ENCODE results near the gene ZNF385D.
"Not testable (repeated sequence)": the region's sequence is repeated elsewhere in the genome, so short reads cannot be mapped to it uniquely, and the experiment has no call there.

ZNF385D gene

DNA sequence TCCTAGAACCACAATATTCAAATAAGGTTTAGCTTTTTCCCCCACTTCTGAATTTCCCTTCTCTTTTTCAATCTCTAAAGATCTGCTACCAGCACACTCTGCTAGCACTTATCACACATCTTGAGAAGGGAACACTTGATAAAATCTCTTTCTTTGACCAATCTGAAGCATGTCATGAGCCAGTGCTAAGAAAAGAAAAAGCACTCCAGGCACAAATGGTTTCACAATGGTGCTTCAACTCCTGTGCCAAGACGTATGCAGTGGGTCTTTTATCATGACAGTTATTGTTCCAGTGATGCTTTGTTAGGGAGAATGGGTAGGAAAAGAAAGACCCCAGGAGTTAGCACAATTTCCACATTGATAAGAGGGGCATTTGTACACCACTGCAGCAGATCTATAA is 248.4 kb downstream of the ZNF385D start:
- TF ChIP-seq CTCF (conservative IDR thresholded peaks at IDR 0.05): no peak
- H3K27ac ChIP-seq: no peak overlapping the region

GRCh38 chr3:21500834-21501233 is 250.2 kb downstream of the ZNF385D start:
- TF ChIP-seq CTCF (conservative IDR thresholded peaks at IDR 0.05): no peak
- H3K27ac ChIP-seq: no peak overlapping the region

DNA sequence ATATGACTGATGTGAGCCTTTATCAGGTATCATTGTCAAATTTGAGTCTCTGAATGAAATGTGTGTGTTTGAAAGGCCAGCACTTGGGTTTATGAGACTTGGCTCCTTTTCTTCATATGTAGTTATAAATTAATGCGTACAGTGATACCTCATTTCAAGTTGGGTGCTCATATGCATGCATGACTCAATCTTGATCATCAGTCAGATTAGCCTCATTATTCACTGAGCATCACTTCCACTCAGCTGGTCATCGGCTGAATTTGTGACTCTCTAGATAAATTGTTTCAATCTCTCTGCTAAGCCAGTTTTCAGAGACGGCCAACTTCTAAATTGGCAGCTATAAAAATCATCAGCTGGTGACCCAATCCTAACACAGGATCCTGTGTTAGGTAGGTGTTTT is 260.3 kb downstream of the ZNF385D start:
- not testable (repeated sequence) for H3K27ac ChIP-seq

GRCh38 chr3:21487520-21487919 is 263.5 kb downstream of the ZNF385D start:
- no peak overlapping the region for H3K27ac ChIP-seq
- TF ChIP-seq CTCF (conservative IDR thresholded peaks at IDR 0.05): no peak

- not testable (repeated sequence) for H3K27ac ChIP-seq
Observed at GRCh38 chr3:21486024-21486935, 264.7 kb downstream of the ZNF385D start.

DNA sequence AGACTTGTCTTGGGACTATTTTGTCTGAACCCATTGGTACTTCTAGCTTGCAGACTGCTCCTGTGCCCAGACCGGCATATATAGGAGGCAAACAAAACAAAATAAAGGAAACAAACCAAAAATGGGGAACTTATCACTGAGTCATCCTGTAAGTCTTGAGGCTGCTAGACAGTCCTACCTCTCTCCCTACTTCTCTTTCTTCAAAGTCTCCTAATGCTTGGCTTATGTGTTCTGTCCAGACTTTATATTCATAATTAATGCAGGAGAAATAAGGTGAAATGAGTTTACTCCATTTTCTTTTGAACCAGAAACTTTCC is 266.2 kb downstream of the ZNF385D start:
- TF ChIP-seq CTCF (conservative IDR thresholded peaks at IDR 0.05): no peak
- no peak overlapping the region for H3K27ac ChIP-seq

GRCh38 chr3:21484057-21484827 is 266.8 kb downstream of the ZNF385D start:
- no peak overlapping the region for H3K27ac ChIP-seq
- TF ChIP-seq CTCF (conservative IDR thresholded peaks at IDR 0.05): peak; percentile 64

DNA sequence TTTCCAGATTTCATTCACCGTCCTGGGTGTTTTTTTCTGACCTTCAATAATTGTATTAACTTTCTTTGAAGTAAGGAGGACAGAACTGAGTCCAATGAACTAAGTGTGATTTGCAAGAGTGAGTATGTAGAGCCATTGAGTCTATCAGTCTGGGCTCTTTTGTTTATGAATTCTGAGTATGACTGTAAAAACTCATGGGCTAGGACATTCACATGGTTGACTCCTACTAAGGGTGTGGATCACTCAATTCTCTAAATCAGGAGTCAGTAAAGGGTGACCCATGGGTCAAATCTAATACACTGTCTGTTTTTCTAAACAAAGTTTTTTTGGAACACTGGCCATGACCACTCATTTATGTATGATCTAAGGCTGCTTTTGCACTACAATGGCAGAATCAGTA is 269.0 kb downstream of the ZNF385D start:
- H3K27ac ChIP-seq: no peak overlapping the region
- TF ChIP-seq CTCF (conservative IDR thresholded peaks at IDR 0.05): no peak

All from VCaP (cell line).